K562 (cell line): Measurements from ENCODE around the gene MAL.

ENCODE experiments used
- CBX3 ChIP-seq, 2 experiments: IDR thresholded peaks; 1 replicate in 1 of 2; 2 replicates in 1 of 2; pipeline ENCODE4 v1.6.1; 2012; ENCODE audit warnings: inconsistent platforms in 2 of 2, low read length in 2 of 2, borderline replicate concordance in 1 of 2, control low read depth in 1 of 2
- E2F3 ChIP-seq: fragments of 250-450 bp; sonication (Bioruptor Pico); IDR thresholded peaks from 2 replicates; pipeline ENCODE4 v1.4.0; 2020; ENCODE audit warnings: mild to moderate bottlenecking
- EZH2 ChIP-seq: IDR thresholded peaks from 2 replicates; pipeline ENCODE4 v1.6.1; 2012; ENCODE audit warnings: low read depth, mild to moderate bottlenecking, inconsistent platforms, low read length, borderline replicate concordance
- NFRKB ChIP-seq: fragments of 450-650 bp; IDR thresholded peaks from 2 replicates; pipeline ENCODE4 v1.6.1; 2016; ENCODE audit warnings: low read depth
- RAD21 ChIP-seq, 2 experiments: fragments of 250-450 bp in 1 of 2; fragments of 450-650 bp in 1 of 2; sonication (Bioruptor Pico) in 1 of 2; formaldehyde crosslinking in 1 of 2; IDR thresholded peaks in 1 of 2; conservative IDR thresholded peaks in 1 of 2; 2 replicates each; pipeline versions ENCODE4 v1.4.0 to v1.8.0; 2020 to 2022; ENCODE audit warnings: mild to moderate bottlenecking in 2 of 2, moderate library complexity in 1 of 2
- RBFOX2 ChIP-seq: fragments of 200-400 bp; formaldehyde crosslinking; IDR thresholded peaks from 2 replicates; pipeline ENCODE4 v1.6.1; 2017; ENCODE audit warnings: low read depth, mild to moderate bottlenecking, low read length, moderate library complexity
- SMAD1 ChIP-seq: fragments of 150-350 bp; IDR thresholded peaks from 2 replicates; pipeline ENCODE4 v1.6.1; 2014; ENCODE audit warnings: low read length, low read depth; ENCODE audit not compliant: partially characterized antibody
- ZNF239 ChIP-seq: fragments of 250-450 bp; sonication (Bioruptor Pico); IDR thresholded peaks from 2 replicates; pipeline ENCODE4 v1.4.0; 2020; ENCODE audit warnings: mild to moderate bottlenecking
- ZNF431 ChIP-seq: sonication (generic); formaldehyde crosslinking; IDR thresholded peaks from 2 replicates; pipeline ENCODE4 v1.8.0; 2022; ENCODE audit warnings: mild to moderate bottlenecking, missing genetic modification reagents
- ZNF717 ChIP-seq: fragments of 250-450 bp; sonication (Bioruptor Pico); IDR thresholded peaks from 2 replicates; pipeline ENCODE4 v1.5.0; 2021
- ZZZ3 ChIP-seq: fragments of 450-650 bp; IDR thresholded peaks from 2 replicates; pipeline ENCODE4 v1.6.1; 2016; ENCODE audit warnings: antibody characterized with exemption, mild to moderate bottlenecking, moderate library complexity
- TF ChIP-seq, protein P1 (sequence below), 3 experiments: IDR thresholded peaks in 2 of 3; conservative IDR thresholded peaks in 1 of 3; 2 replicates each; pipeline ENCODE4 v1.5.1; 2011 to 2012; ENCODE audit warnings: low read length in 3 of 3, mild to moderate bottlenecking in 3 of 3, control low read depth in 2 of 3, improper control_type of control experiment in 1 of 3, inconsistent platforms in 1 of 3, low read depth in 1 of 3, mixed read lengths in 1 of 3, moderate library complexity in 1 of 3; ENCODE audit not compliant: insufficient read depth in 2 of 3
- TF ChIP-seq, protein P2 (sequence below), 2 experiments: fragments of 200-800 bp in 1 of 2; sonication (Bioruptor generic) in 1 of 2; sonication (generic) in 1 of 2; formaldehyde crosslinking in 1 of 2; IDR thresholded peaks in 1 of 2; conservative IDR thresholded peaks in 1 of 2; 2 replicates each; pipeline versions ENCODE4 v1.5.0 to v1.6.1; 2016 to 2020; ENCODE audit warnings: missing compliant biosample characterization in 1 of 2, missing genetic modification characterization in 1 of 2, missing genetic modification reagents in 1 of 2

DNA sequence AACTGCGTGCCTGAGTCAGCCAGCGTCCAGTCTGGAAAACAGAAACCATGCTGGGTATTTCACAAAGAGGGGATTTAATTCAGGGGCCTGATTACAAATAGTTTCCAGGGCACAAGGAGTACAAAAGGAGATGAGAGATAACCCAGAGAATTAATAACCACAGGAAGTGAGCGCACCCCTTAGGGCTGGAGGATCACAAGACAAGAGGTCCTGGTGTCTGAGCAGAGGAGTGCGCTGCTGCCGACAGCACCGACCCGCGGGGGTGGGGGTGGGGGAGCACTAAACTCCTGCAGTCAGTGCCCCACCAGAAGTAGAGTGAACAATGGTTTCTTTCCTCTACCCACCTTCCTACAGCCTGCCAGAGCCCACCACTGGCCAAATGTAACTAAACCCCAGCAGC is 20.8 kb upstream of the MAL start:
- TF ChIP-seq SMAD1 (no peak), ZZZ3 (no peak), RBFOX2 (no peak), E2F3 (CRISPR knock-in tag) (no peak), ZNF717 (CRISPR knock-in tag) (no peak), ZNF239 (CRISPR knock-in tag) (no peak), ZNF431 (CRISPR knock-in tag) (no peak), RAD21 (CRISPR knock-in tag; conservative IDR thresholded peaks at IDR 0.05 in 1 of 2, IDR thresholded peaks at IDR 0.05 in 1 of 2) (no peak), NFRKB (no peak), CBX3 (IDR thresholded peaks at IDR 0.05; ENCODE audit: borderline replicate concordance in 1 of 2, low read length in 2 of 2) (no peak), EZH2 (no peak)
- TF ChIP-seq, protein P1, sequence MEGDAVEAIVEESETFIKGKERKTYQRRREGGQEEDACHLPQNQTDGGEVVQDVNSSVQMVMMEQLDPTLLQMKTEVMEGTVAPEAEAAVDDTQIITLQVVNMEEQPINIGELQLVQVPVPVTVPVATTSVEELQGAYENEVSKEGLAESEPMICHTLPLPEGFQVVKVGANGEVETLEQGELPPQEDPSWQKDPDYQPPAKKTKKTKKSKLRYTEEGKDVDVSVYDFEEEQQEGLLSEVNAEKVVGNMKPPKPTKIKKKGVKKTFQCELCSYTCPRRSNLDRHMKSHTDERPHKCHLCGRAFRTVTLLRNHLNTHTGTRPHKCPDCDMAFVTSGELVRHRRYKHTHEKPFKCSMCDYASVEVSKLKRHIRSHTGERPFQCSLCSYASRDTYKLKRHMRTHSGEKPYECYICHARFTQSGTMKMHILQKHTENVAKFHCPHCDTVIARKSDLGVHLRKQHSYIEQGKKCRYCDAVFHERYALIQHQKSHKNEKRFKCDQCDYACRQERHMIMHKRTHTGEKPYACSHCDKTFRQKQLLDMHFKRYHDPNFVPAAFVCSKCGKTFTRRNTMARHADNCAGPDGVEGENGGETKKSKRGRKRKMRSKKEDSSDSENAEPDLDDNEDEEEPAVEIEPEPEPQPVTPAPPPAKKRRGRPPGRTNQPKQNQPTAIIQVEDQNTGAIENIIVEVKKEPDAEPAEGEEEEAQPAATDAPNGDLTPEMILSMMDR (IDR thresholded peaks at IDR 0.05 in 2 of 3, conservative IDR thresholded peaks at IDR 0.05 in 1 of 3; ENCODE audit: insufficient read depth in 2 of 3, low read depth in 1 of 3, low read length in 3 of 3): no peak
- TF ChIP-seq, protein P2, sequence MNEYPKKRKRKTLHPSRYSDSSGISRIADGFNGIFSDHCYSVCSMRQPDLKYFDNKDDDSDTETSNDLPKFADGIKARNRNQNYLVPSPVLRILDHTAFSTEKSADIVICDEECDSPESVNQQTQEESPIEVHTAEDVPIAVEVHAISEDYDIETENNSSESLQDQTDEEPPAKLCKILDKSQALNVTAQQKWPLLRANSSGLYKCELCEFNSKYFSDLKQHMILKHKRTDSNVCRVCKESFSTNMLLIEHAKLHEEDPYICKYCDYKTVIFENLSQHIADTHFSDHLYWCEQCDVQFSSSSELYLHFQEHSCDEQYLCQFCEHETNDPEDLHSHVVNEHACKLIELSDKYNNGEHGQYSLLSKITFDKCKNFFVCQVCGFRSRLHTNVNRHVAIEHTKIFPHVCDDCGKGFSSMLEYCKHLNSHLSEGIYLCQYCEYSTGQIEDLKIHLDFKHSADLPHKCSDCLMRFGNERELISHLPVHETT (CRISPR knock-in tag; conservative IDR thresholded peaks at IDR 0.05 in 1 of 2, IDR thresholded peaks at IDR 0.05 in 1 of 2): no peak
